GM19099 (cell line): ENCODE data around the gene BMERB1.

Experiments used
- POLR2A ChIP-seq: IDR thresholded peaks from 3 replicates; pipeline ENCODE4 v1.6.1; 2011; ENCODE audit warnings: low read depth; ENCODE audit not compliant: insufficient read length; ENCODE audit errors: extremely low read depth

The BMERB1 gene

GRCh38 chr16:15529673-15530072 lies 95.3 kb downstream of the BMERB1 start:
- no peak for TF ChIP-seq POLR2A

- no peak for TF ChIP-seq POLR2A
These were observed 95.7 kb downstream of the BMERB1 start for GRCh38 chr16:15530085-15530484.

GRCh38 chr16:15532825-15533224 lies 98.4 kb downstream of the BMERB1 start:
- TF ChIP-seq POLR2A, result no peak

GRCh38 chr16:15533386-15533785 lies 99.0 kb downstream of the BMERB1 start:
- TF ChIP-seq POLR2A, result no peak

GRCh38 chr16:15535772-15536171 lies 101.4 kb downstream of the BMERB1 start:
- no peak for TF ChIP-seq POLR2A

GRCh38 chr16:15536843-15537242 lies 102.5 kb downstream of the BMERB1 start:
- no peak for TF ChIP-seq POLR2A

- no peak for TF ChIP-seq POLR2A
These were observed 104.1 kb downstream of the BMERB1 start for GRCh38 chr16:15538507-15538906.

- TF ChIP-seq POLR2A, result no peak
These were observed 104.8 kb downstream of the BMERB1 start for GRCh38 chr16:15539197-15539596.

GRCh38 chr16:15542261-15542660 lies 107.9 kb downstream of the BMERB1 start:
- TF ChIP-seq POLR2A, result no peak

GRCh38 chr16:15542734-15543347 lies 108.5 kb downstream of the BMERB1 start:
- no peak for TF ChIP-seq POLR2A

- TF ChIP-seq POLR2A, result no peak
These were observed 110.0 kb downstream of the BMERB1 start for GRCh38 chr16:15544405-15544804.

- no peak for TF ChIP-seq POLR2A
These were observed 111.2 kb downstream of the BMERB1 start for GRCh38 chr16:15545544-15545943.

GRCh38 chr16:15547768-15548096 lies 113.3 kb downstream of the BMERB1 start:
- no peak for TF ChIP-seq POLR2A

GRCh38 chr16:15548482-15548891 lies 114.1 kb downstream of the BMERB1 start:
- TF ChIP-seq POLR2A, result no peak

- TF ChIP-seq POLR2A, result no peak
These were observed 118.1 kb downstream of the BMERB1 start for GRCh38 chr16:15552507-15552906.

GRCh38 chr16:15553313-15554088 lies 119.1 kb downstream of the BMERB1 start:
- TF ChIP-seq POLR2A, result no peak

- TF ChIP-seq POLR2A, result no peak
These were observed 121.7 kb downstream of the BMERB1 start for GRCh38 chr16:15556130-15556529.

GRCh38 chr16:15557258-15557657 lies 122.9 kb downstream of the BMERB1 start:
- no peak for TF ChIP-seq POLR2A

- TF ChIP-seq POLR2A, result no peak
These were observed 124.8 kb downstream of the BMERB1 start for GRCh38 chr16:15559176-15559575.
